HG03521 (cell line): ENCODE measurements around the gene CTXN2.

Experiments used
- ATAC-seq: cut with Tn5 transposase; IDR thresholded peaks from one replicate; pipeline ENCODE4 v1.9.1; 2021; ENCODE audit warnings: mild to moderate bottlenecking, moderate library complexity; ENCODE audit not compliant: unreplicated experiment

CTXN2 gene

DNA sequence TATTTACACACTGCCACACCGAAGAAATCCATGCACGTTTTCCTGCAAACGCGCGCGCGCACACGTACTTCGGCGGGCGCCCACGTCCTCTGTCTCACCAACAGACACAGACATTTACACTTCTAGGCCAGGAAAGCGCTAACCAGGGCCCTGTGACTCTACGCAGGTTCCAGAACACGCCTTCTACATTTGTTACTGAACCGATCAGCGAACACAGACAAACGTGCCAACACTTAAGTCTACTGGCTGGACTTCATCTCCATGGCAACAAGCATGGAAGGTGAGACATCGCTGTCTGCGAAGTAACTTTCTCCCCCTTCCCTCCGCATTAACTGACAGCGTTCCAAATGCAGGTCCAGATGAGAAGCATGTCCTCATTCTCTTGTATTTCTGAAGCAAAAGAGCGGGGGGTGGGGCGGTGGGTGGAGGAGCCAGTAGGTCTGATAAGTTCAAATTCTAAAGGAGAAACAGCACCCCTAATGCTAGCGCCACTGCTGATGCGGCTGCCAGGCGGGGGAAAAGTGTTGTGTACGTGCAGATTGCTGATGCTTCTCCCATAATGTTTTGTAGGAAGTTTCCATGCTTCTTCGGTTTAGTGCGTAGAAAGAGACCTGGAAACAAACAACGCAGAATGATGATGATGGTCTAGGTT lies at the start of gene CTXN2:
Gene CTXN2, plus strand, starts transcription at position 92 of the 652 bp plus-strand sequence. CDS start 9,636 bp downstream, outside the sequence.
- no peak for ATAC-seq

DNA sequence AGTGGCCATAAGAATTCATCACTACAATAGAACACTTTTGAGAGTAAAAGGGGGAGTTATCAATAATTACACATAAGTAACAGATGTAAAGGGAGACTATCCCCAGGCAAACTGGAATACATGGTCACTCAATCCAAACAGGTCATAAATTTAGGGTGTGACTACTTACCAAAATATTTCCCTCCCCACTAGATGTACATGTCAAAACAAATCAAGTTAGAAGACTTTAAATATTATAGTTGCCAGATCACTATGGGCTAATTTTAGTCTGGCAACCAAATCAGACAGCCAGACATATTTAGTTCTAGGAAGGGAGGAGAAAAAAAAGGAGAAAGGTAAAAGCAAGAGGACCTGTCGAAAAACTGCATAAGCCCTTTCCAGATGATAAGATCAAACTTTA lies 47.6 kb upstream of the CTXN2 start:
- no peak for ATAC-seq

DNA sequence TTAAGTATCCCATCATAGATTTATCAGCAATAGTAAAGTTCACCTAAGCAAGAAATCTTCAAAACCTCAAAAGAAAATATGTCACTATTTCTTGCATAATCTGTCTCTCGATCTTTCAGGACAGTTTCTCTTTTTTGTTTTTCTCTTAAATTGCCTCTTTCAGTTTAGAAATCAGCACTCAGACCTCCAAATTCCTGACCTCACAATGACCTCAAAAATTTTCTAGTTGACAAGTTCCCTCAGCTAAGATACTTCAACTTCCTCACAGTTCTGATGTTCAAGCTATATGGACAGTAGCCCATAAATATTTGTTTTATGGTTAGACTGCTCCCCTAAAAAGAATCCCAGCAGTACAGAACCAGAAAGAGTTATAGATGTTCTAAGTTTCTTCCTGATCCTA lies 46.6 kb upstream of the CTXN2 start:
- no peak for ATAC-seq

DNA sequence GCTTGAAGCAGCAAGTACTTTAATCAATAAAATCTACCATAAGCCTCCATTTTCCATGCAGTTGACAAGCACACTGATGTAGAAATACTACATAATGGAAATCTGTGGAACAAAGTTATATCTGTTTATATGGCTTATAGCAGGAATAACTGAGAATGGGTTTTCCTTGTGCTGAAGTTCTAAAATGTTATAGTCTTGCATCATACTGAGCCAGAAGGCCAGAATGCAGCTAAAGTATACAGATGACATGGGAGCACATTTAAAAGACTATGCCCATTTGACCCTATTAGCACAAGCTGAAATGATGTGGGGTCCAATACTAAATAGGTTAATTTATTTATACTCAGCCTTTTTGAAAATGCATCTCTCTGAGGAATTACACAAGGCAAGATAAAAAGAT lies 45.5 kb upstream of the CTXN2 start:
- ATAC-seq: no peak

DNA sequence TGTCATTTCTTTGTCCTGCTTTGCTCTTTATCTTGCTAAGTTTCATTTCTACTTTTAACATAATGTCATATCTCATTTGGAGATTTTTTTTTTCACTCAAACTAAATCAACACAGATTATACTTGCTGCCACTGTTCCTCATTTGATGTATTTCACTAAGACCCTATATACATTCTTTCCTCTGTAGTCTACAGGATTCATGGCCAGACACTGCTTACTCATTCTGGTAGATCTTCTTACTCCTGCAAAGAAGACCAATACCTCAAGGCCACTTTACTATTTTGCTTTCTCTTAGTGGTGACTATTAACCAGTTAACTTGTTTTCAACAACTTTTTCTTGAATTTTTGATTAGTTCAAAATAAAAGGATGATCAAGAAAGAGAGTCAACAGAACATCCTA lies 44.1 kb upstream of the CTXN2 start:
- ATAC-seq: no peak

DNA sequence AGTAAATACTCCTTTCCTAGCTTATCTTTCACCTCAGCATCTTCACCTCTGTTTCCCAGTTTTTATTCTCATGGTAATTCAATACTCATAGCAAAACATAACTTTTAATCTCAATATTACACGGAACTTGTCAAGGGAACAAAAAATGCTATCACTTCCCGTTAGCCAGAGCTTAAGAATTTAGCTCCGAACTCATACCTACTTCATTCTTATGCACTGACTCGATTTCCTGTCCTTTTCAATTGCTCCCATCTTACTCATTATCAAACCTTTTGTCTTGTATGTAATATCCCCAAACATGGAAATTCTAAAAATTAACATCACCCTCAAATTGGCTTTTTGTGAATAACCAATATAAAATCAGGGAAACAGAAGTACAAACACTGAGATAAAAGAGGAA lies 41.6 kb upstream of the CTXN2 start:
- ATAC-seq: no peak

DNA sequence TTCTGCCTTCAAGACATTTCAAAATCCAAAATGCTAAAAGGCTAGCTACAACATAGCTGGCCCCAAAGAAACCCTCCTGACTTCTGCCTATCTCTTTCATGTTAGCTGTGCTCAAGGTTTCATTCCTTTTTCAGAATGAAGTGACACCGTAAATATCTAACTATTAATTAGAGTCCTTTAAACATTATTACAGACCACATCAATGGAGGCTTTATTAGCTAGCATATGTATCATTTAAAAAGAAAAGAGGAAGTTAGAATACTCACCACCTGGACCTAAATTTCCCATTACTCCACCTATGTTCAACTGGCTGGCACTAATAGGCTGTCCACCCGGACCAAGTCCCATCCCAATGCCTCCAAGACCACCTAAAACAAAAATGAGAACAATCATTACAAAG lies 37.9 kb upstream of the CTXN2 start:
- no peak for ATAC-seq

DNA sequence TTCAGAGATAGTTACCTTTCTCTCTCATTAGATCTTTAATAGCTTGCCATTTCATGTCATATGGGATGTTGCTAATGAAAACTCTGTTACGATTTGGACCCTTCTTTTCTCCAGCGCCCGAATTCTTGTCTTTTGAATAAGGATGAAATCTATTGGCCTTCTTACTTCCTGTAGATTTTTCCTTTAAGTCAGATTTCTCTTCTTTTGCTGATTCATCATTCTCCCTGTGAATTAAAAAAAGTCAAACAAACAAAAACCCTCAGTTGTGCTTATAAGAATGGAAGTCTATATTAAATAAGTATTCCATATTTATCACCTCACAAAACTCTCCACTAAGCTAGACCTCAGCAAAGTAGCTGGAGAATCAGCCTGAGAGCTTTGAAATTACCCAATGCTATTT lies 22.8 kb upstream of the CTXN2 start:
- no peak for ATAC-seq

DNA sequence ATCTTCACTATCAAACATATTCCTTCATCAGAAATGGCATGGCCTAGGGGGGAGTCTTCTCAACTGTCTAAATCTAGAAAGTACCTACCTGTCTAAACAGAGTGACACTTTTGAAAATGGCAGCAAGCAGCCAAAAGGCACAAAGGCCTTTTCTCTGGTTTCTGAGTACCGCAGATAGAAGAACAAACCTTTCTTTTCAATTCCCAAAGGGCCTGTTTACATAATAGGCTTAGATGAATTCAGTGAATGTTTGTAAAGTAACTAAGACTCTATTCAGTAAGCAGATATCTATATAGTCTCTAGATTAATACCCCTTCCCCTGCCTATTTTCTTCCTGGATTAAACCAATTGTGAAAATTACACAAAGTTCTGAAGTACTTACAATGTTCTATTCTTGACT lies 20.5 kb upstream of the CTXN2 start:
- no peak for ATAC-seq

DNA sequence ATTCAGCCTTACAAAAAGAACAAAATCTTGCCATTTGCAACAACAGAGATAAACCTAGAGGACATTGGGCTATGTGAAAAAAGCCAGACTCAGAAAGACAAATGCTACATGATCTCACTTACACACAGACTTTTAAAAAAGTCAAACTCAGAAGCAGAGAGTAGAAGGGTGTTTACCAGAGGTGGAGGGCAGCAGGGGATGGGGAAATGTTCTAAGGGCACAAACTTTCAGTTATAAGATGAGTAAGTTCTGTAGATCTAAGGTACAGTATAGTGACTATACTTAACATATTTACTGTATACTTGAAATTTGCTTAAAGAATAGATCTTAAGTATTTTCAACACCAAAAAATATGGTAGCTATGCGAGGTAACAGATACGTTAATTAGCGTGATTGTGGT lies 16.3 kb upstream of the CTXN2 start:
- ATAC-seq: no peak

DNA sequence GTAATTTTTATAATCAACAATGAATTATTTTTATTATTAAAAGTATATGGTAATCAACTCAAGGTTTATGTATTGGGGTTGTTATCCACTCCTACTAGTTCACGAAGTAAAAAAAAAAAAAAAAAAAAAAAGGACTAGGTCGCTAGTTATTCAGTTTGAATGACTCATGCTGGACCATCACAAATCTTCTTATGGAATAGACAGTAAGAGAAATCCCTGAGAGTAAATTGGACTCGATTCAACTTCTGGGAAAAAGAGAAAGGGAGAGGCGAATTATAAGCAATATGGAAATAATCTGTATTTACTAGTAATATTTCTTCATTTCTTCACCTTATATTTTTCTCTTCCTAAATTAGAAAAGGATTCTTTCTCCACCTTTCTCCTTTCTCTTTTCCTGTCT lies 15.4 kb upstream of the CTXN2 start:
- no peak for ATAC-seq

DNA sequence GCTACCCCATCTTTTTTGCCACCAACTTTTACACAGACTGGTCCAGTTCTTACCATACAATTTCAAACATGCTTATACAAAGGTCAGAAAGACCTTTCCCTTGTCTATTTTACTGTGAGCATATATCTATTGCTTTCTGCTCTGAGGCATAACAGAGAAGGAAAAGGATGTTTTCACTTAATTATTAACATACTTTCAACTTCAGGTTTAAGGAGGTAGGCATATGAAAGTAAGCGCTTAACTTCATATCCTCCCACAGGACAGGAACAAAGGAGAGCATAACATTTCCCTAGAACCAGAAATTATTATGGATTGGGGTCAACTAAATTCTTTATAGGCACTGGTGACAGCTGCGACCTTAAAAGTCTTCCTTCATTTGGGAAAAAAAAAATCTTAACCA lies 14.5 kb upstream of the CTXN2 start:
- ATAC-seq: no peak

DNA sequence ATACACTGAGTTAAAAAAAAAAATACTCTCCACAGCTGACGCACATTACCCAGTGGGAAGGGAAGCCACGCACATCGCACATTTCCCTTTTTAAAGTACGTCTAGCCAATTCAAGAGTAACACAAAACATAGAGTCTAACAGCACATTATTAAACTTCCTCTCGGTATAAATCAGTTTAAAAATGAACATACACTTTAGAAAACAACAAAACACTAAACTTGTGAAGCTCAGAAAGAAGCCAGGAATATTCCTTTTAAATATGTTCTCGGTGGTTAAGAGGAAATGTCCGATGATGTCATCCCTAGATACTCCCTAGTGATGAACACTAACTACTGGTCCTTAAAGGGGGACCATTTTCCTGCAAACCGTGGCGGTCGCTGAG lies 14.1 kb upstream of the CTXN2 start:
- peak; percentile 58 for ATAC-seq

DNA sequence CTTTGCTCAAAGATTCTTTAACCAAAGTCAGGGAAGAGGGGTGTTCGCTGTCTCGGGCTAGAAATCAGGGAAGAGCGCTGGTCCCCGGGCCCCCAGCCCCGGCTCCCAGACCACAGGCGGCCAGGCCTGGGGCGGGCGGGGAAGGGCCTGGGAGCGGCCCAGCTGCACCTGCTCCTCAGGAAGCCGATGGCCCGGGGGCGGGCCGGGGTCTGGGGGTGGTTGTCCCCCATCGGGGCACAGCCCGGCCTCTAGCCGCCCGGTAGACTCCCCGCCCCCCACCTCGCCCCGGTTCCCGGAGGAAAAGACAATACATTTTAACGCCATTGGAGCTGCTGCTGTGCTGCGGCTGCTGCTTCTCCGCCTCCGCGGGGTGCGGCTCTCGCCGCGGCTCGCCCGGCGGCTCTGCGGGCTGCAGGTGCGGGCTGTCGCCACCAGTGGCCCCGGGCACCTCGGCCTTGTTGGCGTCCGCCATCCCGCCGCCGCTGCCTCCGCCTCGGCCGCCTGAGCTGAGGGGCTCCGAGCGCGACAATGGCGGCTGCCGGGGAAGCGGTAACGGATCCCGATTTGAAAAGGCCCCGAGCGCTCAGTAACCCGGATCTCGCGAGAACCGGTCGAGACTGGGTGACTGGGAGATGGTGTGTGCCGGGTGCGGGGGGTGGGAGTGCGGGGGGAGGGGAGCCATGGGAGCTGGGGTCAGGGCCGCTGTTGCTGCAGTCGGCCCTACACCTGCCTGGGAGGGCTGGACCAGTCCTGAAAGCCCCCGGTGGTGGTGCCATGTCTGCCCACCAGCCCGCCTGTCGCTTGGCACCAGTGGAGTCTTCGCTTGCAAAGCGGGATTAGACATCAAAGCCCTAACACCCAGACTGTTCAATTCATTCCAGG lies 13.5 kb upstream of the CTXN2 start, which contains the start of gene MYEF2:
Gene MYEF2, minus strand, starts transcription at position 530 of the 882 bp plus-strand sequence. Its CDS starts 58 bp downstream, at position 472.
- ATAC-seq: peak; percentile 80

DNA sequence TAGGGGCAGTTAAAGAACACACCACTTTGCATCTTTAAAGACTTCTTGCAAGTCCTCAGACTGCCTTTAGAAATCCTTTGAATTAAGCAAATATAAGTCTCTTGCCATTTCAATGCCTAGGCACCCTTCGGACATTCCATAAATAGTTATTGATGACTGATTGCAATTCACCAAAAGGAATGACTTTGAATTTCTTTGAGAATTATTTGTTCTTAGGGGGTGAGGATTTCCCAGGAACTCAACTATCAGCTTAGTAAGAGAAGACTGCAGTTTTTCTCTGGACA lies 12.9 kb upstream of the CTXN2 start:
- no peak for ATAC-seq

DNA sequence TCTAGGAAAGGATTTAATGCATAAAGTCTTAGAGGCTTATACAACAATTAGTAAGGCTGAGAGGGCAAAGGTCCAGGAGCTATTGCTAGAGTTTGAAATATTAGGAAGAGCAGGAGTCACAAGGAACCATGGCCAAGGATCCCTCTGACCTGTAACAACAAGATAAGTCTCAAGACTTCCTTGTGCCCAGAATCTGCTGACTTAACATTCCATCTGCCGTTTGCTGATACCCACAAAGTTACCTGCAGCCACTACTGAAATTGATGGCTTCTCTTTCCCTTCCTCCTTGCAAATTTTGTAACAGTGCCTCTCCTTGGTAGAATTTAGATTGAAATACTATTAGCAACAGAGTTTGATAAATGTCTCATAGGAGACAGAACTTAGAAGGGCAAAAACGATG lies 8.7 kb upstream of the CTXN2 start:
- no peak for ATAC-seq

DNA sequence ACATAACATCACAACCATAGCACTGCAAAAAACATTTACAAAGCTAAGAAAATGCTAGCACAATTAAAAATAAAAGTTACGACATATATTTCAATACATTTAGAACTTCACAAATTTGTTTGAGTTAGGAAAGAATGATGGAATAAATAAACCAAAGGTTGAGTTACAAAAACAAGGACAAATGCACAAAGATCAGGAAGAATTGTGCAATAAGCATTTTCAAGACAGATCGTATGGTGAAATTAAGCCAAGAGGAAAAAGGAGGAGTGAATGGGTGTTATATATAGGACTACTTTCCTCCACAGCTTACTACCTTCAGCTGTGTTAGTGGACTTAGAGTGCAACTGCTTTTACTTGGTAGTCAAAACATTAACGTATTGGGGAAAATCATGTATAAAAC lies 5.9 kb upstream of the CTXN2 start:
- no peak for ATAC-seq

DNA sequence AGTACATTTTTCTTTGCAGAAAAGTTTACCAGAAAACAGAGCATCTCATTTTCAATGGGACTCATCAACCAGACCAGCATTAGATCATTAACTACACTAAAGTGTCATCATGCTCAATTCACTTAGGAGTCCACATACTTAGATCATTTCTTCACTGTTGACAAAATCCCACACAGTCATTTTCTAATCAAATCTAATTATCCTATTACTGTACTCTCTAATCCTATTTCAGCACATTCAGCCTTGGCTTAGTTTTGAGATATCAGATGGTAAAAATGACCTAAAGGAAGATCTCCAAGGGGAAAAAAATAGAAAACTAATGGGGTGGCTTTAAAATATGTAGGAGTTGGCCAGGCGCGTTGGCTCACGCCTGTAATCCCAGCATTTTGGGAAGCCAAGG lies 5.2 kb upstream of the CTXN2 start:
- no peak for ATAC-seq

DNA sequence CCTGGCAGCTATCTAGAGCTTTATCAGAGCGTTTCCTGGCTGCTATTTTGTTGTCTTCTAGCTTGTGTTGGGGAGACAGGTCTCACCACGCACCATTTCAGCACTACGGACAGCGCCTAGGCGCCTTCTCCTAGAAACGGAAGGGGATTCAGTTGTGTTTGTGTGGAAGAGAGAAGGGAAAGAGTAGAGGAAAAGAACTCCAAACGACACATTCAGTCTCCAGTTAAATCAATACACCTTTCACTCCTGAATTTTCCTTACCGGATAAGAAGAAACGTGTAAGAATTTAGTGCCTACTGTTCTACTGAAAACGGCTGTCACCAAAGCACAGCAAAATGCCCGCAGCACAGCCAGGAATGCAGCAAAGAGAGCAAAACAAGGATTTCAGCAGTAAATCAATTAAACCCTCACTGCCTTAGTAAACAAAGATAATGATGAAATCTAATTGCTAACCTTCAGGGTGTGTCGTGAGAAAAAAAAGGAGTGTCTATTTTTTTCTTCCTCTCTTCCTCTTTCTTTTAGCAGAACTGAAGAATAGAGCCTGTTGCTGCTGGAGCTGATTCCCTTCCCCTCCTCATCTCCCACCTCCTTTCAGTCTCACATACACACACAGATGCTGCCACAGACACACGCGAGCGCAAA lies 412 bp upstream of the CTXN2 start:
- no peak for ATAC-seq

DNA sequence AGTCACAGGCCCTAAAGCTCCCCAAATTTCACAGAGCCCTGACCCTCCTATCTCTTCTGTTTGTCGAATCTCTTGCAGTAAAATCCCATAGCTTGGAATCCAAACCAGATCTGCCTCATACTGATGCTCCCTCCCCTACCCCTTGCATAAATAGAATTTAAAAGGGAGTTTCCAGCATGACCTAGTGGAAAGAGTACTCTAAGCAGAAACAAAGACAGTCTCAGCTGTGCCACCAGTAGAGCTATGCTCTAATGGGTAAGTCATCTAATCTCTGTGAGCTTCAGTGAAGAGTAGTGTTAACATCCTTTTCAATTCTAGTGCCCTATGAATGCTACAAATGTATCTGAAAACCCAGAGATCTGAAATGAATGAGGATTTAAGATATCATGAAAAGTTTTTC lies 10.6 kb downstream of the CTXN2 start:
- ATAC-seq: no peak

DNA sequence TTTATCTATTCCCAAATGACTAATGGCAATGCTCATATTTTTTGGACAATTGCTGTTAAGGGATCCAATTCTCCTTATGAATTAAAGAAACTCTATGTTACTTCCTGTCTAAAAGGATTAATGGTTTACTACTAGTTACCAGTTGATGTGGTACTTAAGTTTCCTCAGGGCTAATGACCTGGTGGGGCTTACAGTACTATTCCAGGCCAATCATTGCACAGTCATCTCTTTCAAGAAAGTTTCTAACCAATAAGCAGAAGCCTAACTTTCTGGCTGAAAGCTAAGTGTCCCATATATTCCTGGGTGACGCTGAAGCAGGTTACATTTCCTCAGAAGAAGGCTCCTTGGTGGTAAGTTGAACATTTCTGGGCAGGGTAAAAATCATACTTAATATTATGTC lies 14.5 kb downstream of the CTXN2 start, which contains the start of gene SLC12A1:
Gene SLC12A1, plus strand, starts transcription at position 322 of the 400 bp plus-strand sequence. CDS start 1,418 bp downstream, outside the sequence.
- ATAC-seq: no peak

DNA sequence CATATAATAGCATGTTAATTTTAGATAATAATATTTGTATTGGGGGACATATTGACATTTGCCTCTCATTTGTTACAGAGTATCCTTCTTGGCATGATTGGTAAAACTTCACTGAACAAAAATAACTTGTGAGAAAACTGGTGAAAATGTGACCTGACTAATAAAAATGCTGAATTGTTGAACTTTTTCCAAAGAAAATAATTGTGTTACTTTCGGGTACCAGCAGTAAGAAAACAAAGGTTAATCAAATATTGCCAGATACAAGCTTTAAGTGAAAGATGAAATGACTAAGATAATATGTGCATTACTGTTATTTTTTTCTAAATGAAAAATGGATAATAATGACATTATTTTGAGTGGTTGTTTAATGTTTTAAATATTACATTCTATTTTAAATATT lies 29.8 kb downstream of the CTXN2 start:
- no peak for ATAC-seq
